ENCODE measurements around the gene LHX6. TPM values are rescaled to one million over a fixed set of nuclear protein-coding genes. Genes with fewer than 3 reads are reported as not detected.

Gene LHX6
- total RNA-seq, 1 experiment from 2014 or later: 4.1 TPM

GRCh38 chr9:122246666-122247065 is 17.9 kb upstream of the LHX6 start:
- DNase-seq (ENCODE audit: low read depth, low spot score): no peak
- Histone ChIP-seq H3K4me2 (ENCODE audit: low read length) (no peak overlapping the region), H3K27ac (ENCODE audit: low read depth, low read length) (no peak overlapping the region), H3K9ac (ENCODE audit: low read length) (no peak overlapping the region), H3K4me1 (ENCODE audit: control insufficient read depth in 1 of 2, insufficient read depth in 2 of 2, low read length in 2 of 2) (peaks cover 0 to 5% of the 10 kb centered on the region in 2 experiments; a peak in 1 of 4 replicates), H4K20me1 (ENCODE audit: insufficient read depth) (no peaks in the 10 kb centered on the region), H3K36me3 (ENCODE audit: control insufficient read depth in 1 of 2, insufficient read depth in 2 of 2, low read length in 2 of 2) (peaks cover 43 to 50% of the 10 kb centered on the region in 2 experiments), H3K4me3 (replicated peaks in 1 of 2; ENCODE audit: low read depth in 1 of 2, low read length in 2 of 2) (no peak overlapping the region), H3K79me2 (ENCODE audit: insufficient read depth, low read length) (peaks cover 5% of the 10 kb centered on the region; the same call in 1 of the 2 replicates), H3K9me3 (ENCODE audit: control insufficient read depth in 1 of 2, insufficient read depth in 1 of 2, low read depth in 1 of 2, low read length in 2 of 2) (no peaks in the 10 kb centered on the region), H3K27me3 (ENCODE audit: insufficient read depth, low read length) (no peaks in the 10 kb centered on the region), H3K9me2 (ENCODE audit: insufficient read depth) (no peaks in the 10 kb centered on the region), H2AFZ (ENCODE audit: low read depth, low read length, poor library complexity, severe bottlenecking) (no peak overlapping the region)
- ATAC-seq: no peak
- no TSS peak for BruUV-seq (replicated peaks)
- ChIA-PET RAD21 (ENCODE audit: low non-redundant PET in 1 of 2, low total read pairs in 2 of 2, uncharacterized antibody in 2 of 2, unreplicated experiment in 2 of 2) (no interaction called here), CTCF (no interaction called here), POLR2A (no interaction called here)
- intact Hi-C loops (cut with micrococcal nuclease): no loop called here
- TF ChIP-seq REST (IDR thresholded peaks at IDR 0.05; ENCODE audit: low read depth) (no peak), POLR2A (IDR thresholded peaks at IDR 0.05; ENCODE audit: borderline replicate concordance, extremely low read depth, insufficient read depth, insufficient read length) (no peak)

- Histone ChIP-seq H4K20me1 (ENCODE audit: insufficient read depth) (no peaks in the 10 kb centered on the region), H3K9me3 (ENCODE audit: control insufficient read depth in 1 of 2, insufficient read depth in 1 of 2, low read depth in 1 of 2, low read length in 2 of 2) (no peaks in the 10 kb centered on the region), H3K27me3 (ENCODE audit: insufficient read depth, low read length) (no peaks in the 10 kb centered on the region), H2AFZ (ENCODE audit: low read depth, low read length, poor library complexity, severe bottlenecking) (no peak overlapping the region), H3K4me3 (replicated peaks in 1 of 2; ENCODE audit: low read depth in 1 of 2, low read length in 2 of 2) (no peak overlapping the region), H3K9me2 (ENCODE audit: insufficient read depth) (no peaks in the 10 kb centered on the region), H3K9ac (ENCODE audit: low read length) (no peak overlapping the region), H3K79me2 (ENCODE audit: insufficient read depth, low read length) (peaks cover 5% of the 10 kb centered on the region; the same call in 1 of the 2 replicates), H3K36me3 (ENCODE audit: control insufficient read depth in 1 of 2, insufficient read depth in 2 of 2, low read length in 2 of 2) (peaks cover 43 to 49% of the 10 kb centered on the region in 2 experiments), H3K4me2 (ENCODE audit: low read length) (no peak overlapping the region), H3K4me1 (ENCODE audit: control insufficient read depth in 1 of 2, insufficient read depth in 2 of 2, low read length in 2 of 2) (peaks cover 0 to 5% of the 10 kb centered on the region in 2 experiments; a peak in 1 of 4 replicates), H3K27ac (ENCODE audit: low read depth, low read length) (no peak overlapping the region)
- ChIA-PET RAD21 (ENCODE audit: low non-redundant PET in 1 of 2, low total read pairs in 2 of 2, uncharacterized antibody in 2 of 2, unreplicated experiment in 2 of 2) (no interaction called here), POLR2A (no interaction called here), CTCF (no interaction called here)
- no peak for DNase-seq (ENCODE audit: low read depth, low spot score)
- ATAC-seq: no peak
- no peak for TF ChIP-seq ATF3 (IDR thresholded peaks at IDR 0.05)
- TF ChIP-seq ZFX (IDR thresholded peaks at IDR 0.05): no peak
- no peak for TF ChIP-seq TCF7L2 (IDR thresholded peaks at IDR 0.05; ENCODE audit: borderline replicate concordance, extremely low read depth, insufficient read depth, insufficient read length)
- no peak for TF ChIP-seq EZH2phosphoT487 (IDR thresholded peaks at IDR 0.05; ENCODE audit: borderline replicate concordance)
- TF ChIP-seq REST (IDR thresholded peaks at IDR 0.05; ENCODE audit: low read depth): no peak
- TF ChIP-seq RAD21 (IDR thresholded peaks at IDR 0.05; ENCODE audit: low read depth): no peak
- no TSS peak for BruUV-seq (replicated peaks)
- intact Hi-C loops (cut with micrococcal nuclease): no loop called here
Measured at GRCh38 chr9:122244349-122244748, 15.6 kb upstream of the LHX6 start.
